ENCODE data around the gene CFAP299. TPM values are rescaled to one million over a fixed set of nuclear protein-coding genes. Genes with fewer than 3 reads are reported as not detected.

Gene CFAP299
- total RNA-seq, 2 experiments from 2014 or later: not detected

- intact Hi-C loops (cut with DNase I, micrococcal nuclease): loop anchor here (1.0 to 10.0 kb wide), 3 partner anchors 249 to 674 kb away; no protein-coding TSS in a partner anchor
- no peak for ATAC-seq
- no peaks in the 10 kb centered on the region for H3K36me3 Mint-ChIP-seq (ENCODE audit: low read depth)
- peaks cover 6% of the 10 kb centered on the region for H3K4me1 Mint-ChIP-seq
- no peak overlapping the region for H3K27ac Mint-ChIP-seq
- ChIA-PET POLR2A (interaction anchor here (0.6 kb wide), 1 partner anchor 23 kb away, joined by 3 read pairs; no protein-coding TSS in a partner anchor), CTCF (interaction anchor here (0.7 to 3.3 kb wide), 8 partner anchors 14 to 691 kb away, joined by 3 to 14 read pairs (median 4); no protein-coding TSS in a partner anchor)
- peak; percentile 68 for DNase-seq
- H3K4me3 Mint-ChIP-seq: no peak overlapping the region
- H3K27me3 Mint-ChIP-seq: no peaks in the 10 kb centered on the region
- peaks cover 11% of the 10 kb centered on the region for H3K9me3 Mint-ChIP-seq (ENCODE audit: low read depth)
Measured at GRCh38 chr4:80365928-80366327, 30.4 kb downstream of the CFAP299 start.

- intact Hi-C loops (cut with DNase I, micrococcal nuclease): loop anchor here (10.0 kb wide), 1 partner anchor 247 kb away; no protein-coding TSS in a partner anchor
- H3K36me3 Mint-ChIP-seq (ENCODE audit: low read depth): no peaks in the 10 kb centered on the region
- no peak overlapping the region for H3K4me3 Mint-ChIP-seq
- CTCF ChIA-PET: interaction anchor here (0.7 kb wide), 1 partner anchor 48 kb away, joined by 3 read pairs; no protein-coding TSS in a partner anchor
- DNase-seq (no peak), ATAC-seq (no peak)
- peaks cover 6% of the 10 kb centered on the region for H3K4me1 Mint-ChIP-seq
- H3K27me3 Mint-ChIP-seq: no peaks in the 10 kb centered on the region
- POLR2A ChIA-PET: no interaction called here
- no peak overlapping the region for H3K27ac Mint-ChIP-seq
- peaks cover 17% of the 10 kb centered on the region for H3K9me3 Mint-ChIP-seq (ENCODE audit: low read depth)
Measured at GRCh38 chr4:80367737-80368136, 32.2 kb downstream of the CFAP299 start.

GRCh38 chr4:80370635-80371034 is 35.1 kb downstream of the CFAP299 start:
- CTCF ChIA-PET: no interaction called here
- H3K4me1 Mint-ChIP-seq: peaks cover 6% of the 10 kb centered on the region
- H3K27ac Mint-ChIP-seq: no peak overlapping the region
- H3K36me3 Mint-ChIP-seq (ENCODE audit: low read depth): no peaks in the 10 kb centered on the region
- H3K9me3 Mint-ChIP-seq (ENCODE audit: low read depth): peaks cover 17% of the 10 kb centered on the region
- DNase-seq (no peak), ATAC-seq (no peak)
- no peaks in the 10 kb centered on the region for H3K27me3 Mint-ChIP-seq
- intact Hi-C loops (cut with DNase I, micrococcal nuclease): no loop called here
- no peak overlapping the region for H3K4me3 Mint-ChIP-seq
- POLR2A ChIA-PET: no interaction called here

GRCh38 chr4:80371046-80371445 is 35.5 kb downstream of the CFAP299 start:
- CTCF ChIA-PET: no interaction called here

GRCh38 chr4:80374180-80374579 is 38.6 kb downstream of the CFAP299 start:
- no peak overlapping the region for H3K4me3 Mint-ChIP-seq
- DNase-seq (no peak), ATAC-seq (no peak)
- peaks cover 22% of the 10 kb centered on the region for H3K9me3 Mint-ChIP-seq (ENCODE audit: low read depth)
- intact Hi-C loops (cut with DNase I, micrococcal nuclease): no loop called here
- POLR2A ChIA-PET: no interaction called here
- no peaks in the 10 kb centered on the region for H3K27me3 Mint-ChIP-seq
- CTCF ChIA-PET: interaction anchor here (1.4 kb wide), 1 partner anchor 11 kb away, joined by 4 read pairs; no protein-coding TSS in a partner anchor
- no peaks in the 10 kb centered on the region for H3K36me3 Mint-ChIP-seq (ENCODE audit: low read depth)
- no peak overlapping the region for H3K27ac Mint-ChIP-seq
- no peaks in the 10 kb centered on the region for H3K4me1 Mint-ChIP-seq

More at GRCh38 chr4:80371046-80371445, 35.5 kb downstream of the CFAP299 start:
- intact Hi-C loops (cut with DNase I, micrococcal nuclease): no loop called here
- ATAC-seq: no peak
- Mint-ChIP-seq H3K27me3 (no peaks in the 10 kb centered on the region), H3K4me1 (peaks cover 4% of the 10 kb centered on the region), H3K27ac (no peak overlapping the region), H3K4me3 (no peak overlapping the region), H3K36me3 (ENCODE audit: low read depth) (no peaks in the 10 kb centered on the region), H3K9me3 (ENCODE audit: low read depth) (peaks cover 17% of the 10 kb centered on the region)
- POLR2A ChIA-PET: no interaction called here
- no peak for DNase-seq

GRCh38 chr4:80382090-80382832 is 46.7 kb downstream of the CFAP299 start:
- CTCF ChIA-PET: no interaction called here

GRCh38 chr4:80385397-80386280 is 50.1 kb downstream of the CFAP299 start:
- ChIA-PET POLR2A (no interaction called here), CTCF (interaction anchor here (0.6 kb wide), 1 partner anchor 75 kb away, joined by 3 read pairs; no protein-coding TSS in a partner anchor)
- Mint-ChIP-seq H3K36me3 (ENCODE audit: low read depth) (peaks cover 4% of the 10 kb centered on the region), H3K27me3 (no peaks in the 10 kb centered on the region), H3K9me3 (ENCODE audit: low read depth) (peaks cover 7% of the 10 kb centered on the region), H3K4me3 (no peak overlapping the region), H3K27ac (no peak overlapping the region), H3K4me1 (no peaks in the 10 kb centered on the region)
- ATAC-seq (no peak), DNase-seq (no peak)
- intact Hi-C loops (cut with DNase I, micrococcal nuclease): no loop called here

More at GRCh38 chr4:80382090-80382832, 46.7 kb downstream of the CFAP299 start:
- H3K36me3 Mint-ChIP-seq (ENCODE audit: low read depth): peaks cover 4% of the 10 kb centered on the region
- no peaks in the 10 kb centered on the region for H3K4me1 Mint-ChIP-seq
- ATAC-seq (no peak), DNase-seq (no peak)
- H3K4me3 Mint-ChIP-seq: no peak overlapping the region
- H3K9me3 Mint-ChIP-seq (ENCODE audit: low read depth): peaks cover 12% of the 10 kb centered on the region
- intact Hi-C loops (cut with DNase I, micrococcal nuclease): no loop called here
- POLR2A ChIA-PET: no interaction called here
- H3K27me3 Mint-ChIP-seq: no peaks in the 10 kb centered on the region
- no peak overlapping the region for H3K27ac Mint-ChIP-seq

- H3K4me3 Mint-ChIP-seq: no peak overlapping the region
- H3K27me3 Mint-ChIP-seq: no peaks in the 10 kb centered on the region
- H3K4me1 Mint-ChIP-seq: no peaks in the 10 kb centered on the region
- ChIA-PET POLR2A (no interaction called here), CTCF (interaction anchor here (0.6 kb wide), 1 partner anchor 76 kb away, joined by 3 read pairs; no protein-coding TSS in a partner anchor)
- intact Hi-C loops (cut with DNase I, micrococcal nuclease): no loop called here
- H3K36me3 Mint-ChIP-seq (ENCODE audit: low read depth): peaks cover 4% of the 10 kb centered on the region
- peaks cover 6% of the 10 kb centered on the region for H3K9me3 Mint-ChIP-seq (ENCODE audit: low read depth)
- H3K27ac Mint-ChIP-seq: no peak overlapping the region
- no peak for DNase-seq
- ATAC-seq: no peak
Measured at GRCh38 chr4:80386281-80386886, 50.9 kb downstream of the CFAP299 start.

GRCh38 chr4:80387390-80388283 is 52.1 kb downstream of the CFAP299 start:
- Mint-ChIP-seq H3K27me3 (no peaks in the 10 kb centered on the region), H3K27ac (no peak overlapping the region), H3K36me3 (ENCODE audit: low read depth) (no peaks in the 10 kb centered on the region), H3K9me3 (ENCODE audit: low read depth) (peaks cover 1% of the 10 kb centered on the region), H3K4me1 (no peaks in the 10 kb centered on the region), H3K4me3 (no peak overlapping the region)
- intact Hi-C loops (cut with DNase I, micrococcal nuclease): no loop called here
- DNase-seq (no peak), ATAC-seq (no peak)
- CTCF ChIA-PET: no interaction called here
- POLR2A ChIA-PET: no interaction called here

- no peaks in the 10 kb centered on the region for H3K36me3 Mint-ChIP-seq (ENCODE audit: low read depth)
- ChIA-PET POLR2A (no interaction called here), CTCF (no interaction called here)
- H3K9me3 Mint-ChIP-seq (ENCODE audit: low read depth): peaks cover 1% of the 10 kb centered on the region
- no peaks in the 10 kb centered on the region for H3K4me1 Mint-ChIP-seq
- no peak overlapping the region for H3K4me3 Mint-ChIP-seq
- DNase-seq (no peak), ATAC-seq (no peak)
- no peak overlapping the region for H3K27ac Mint-ChIP-seq
- intact Hi-C loops (cut with DNase I, micrococcal nuclease): no loop called here
- H3K27me3 Mint-ChIP-seq: no peaks in the 10 kb centered on the region
Measured at GRCh38 chr4:80388284-80388607, 52.7 kb downstream of the CFAP299 start.

- DNase-seq (no peak), ATAC-seq (no peak)
- POLR2A ChIA-PET: no interaction called here
- Mint-ChIP-seq H3K4me1 (peaks cover 6% of the 10 kb centered on the region), H3K36me3 (ENCODE audit: low read depth) (no peaks in the 10 kb centered on the region), H3K9me3 (ENCODE audit: low read depth) (peaks cover 1% of the 10 kb centered on the region), H3K27me3 (no peaks in the 10 kb centered on the region), H3K27ac (no peak overlapping the region), H3K4me3 (no peak overlapping the region)
- intact Hi-C loops (cut with DNase I, micrococcal nuclease): no loop called here
- CTCF ChIA-PET: no interaction called here
Measured at GRCh38 chr4:80390178-80390577, 54.6 kb downstream of the CFAP299 start.
